IPS DF 6.9 (cell line): ENCODE measurements around the gene FIGN.

Experiments used
- DNase-seq: peaks from one replicate; pipeline ENCODE4 v3.0.0-alpha.2; 2013; ENCODE audit warnings: low read depth, low spot score
- H3K27ac ChIP-seq: one replicate; pipeline ENCODE4 v1.5.1; 2013; ENCODE audit warnings: low read length, control low read depth
- H3K27me3 ChIP-seq: 2 replicates; pipeline ENCODE4 v1.6.1; 2013; ENCODE audit warnings: mild to moderate bottlenecking, low read length; ENCODE audit not compliant: control insufficient read depth, insufficient read depth
- H3K36me3 ChIP-seq: 2 replicates; pipeline ENCODE4 v1.6.1; 2013; ENCODE audit warnings: low read length; ENCODE audit not compliant: control insufficient read depth, insufficient read depth
- H3K4me1 ChIP-seq: 2 replicates; pipeline ENCODE4 v1.6.1; 2013; ENCODE audit warnings: low read length; ENCODE audit not compliant: control insufficient read depth, insufficient read depth
- H3K4me3 ChIP-seq: 2 replicates; pipeline ENCODE4 v1.5.1; 2013; ENCODE audit warnings: mild to moderate bottlenecking, low read length
- H3K9me3 ChIP-seq: 2 replicates; pipeline ENCODE4 v1.6.1; 2013; ENCODE audit warnings: low read length, inconsistent platforms; ENCODE audit not compliant: control insufficient read depth, insufficient read depth
- WGBS: extraction: QIAGEN DNeasy Blood & Tissue Kit; methylation state at CpG from one replicate; pipeline ENCODE4 v1.1.7; 2013; ENCODE audit warnings: mixed read lengths, missing lambda C conversion rate; ENCODE audit not compliant: insufficient read length, insufficient coverage; 5-methylcytosine and 5-hydroxymethylcytosine counted together

FIGN gene, protein sequence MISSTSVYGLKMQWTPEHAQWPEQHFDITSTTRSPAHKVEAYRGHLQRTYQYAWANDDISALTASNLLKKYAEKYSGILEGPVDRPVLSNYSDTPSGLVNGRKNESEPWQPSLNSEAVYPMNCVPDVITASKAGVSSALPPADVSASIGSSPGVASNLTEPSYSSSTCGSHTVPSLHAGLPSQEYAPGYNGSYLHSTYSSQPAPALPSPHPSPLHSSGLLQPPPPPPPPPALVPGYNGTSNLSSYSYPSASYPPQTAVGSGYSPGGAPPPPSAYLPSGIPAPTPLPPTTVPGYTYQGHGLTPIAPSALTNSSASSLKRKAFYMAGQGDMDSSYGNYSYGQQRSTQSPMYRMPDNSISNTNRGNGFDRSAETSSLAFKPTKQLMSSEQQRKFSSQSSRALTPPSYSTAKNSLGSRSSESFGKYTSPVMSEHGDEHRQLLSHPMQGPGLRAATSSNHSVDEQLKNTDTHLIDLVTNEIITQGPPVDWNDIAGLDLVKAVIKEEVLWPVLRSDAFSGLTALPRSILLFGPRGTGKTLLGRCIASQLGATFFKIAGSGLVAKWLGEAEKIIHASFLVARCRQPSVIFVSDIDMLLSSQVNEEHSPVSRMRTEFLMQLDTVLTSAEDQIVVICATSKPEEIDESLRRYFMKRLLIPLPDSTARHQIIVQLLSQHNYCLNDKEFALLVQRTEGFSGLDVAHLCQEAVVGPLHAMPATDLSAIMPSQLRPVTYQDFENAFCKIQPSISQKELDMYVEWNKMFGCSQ

DNA sequence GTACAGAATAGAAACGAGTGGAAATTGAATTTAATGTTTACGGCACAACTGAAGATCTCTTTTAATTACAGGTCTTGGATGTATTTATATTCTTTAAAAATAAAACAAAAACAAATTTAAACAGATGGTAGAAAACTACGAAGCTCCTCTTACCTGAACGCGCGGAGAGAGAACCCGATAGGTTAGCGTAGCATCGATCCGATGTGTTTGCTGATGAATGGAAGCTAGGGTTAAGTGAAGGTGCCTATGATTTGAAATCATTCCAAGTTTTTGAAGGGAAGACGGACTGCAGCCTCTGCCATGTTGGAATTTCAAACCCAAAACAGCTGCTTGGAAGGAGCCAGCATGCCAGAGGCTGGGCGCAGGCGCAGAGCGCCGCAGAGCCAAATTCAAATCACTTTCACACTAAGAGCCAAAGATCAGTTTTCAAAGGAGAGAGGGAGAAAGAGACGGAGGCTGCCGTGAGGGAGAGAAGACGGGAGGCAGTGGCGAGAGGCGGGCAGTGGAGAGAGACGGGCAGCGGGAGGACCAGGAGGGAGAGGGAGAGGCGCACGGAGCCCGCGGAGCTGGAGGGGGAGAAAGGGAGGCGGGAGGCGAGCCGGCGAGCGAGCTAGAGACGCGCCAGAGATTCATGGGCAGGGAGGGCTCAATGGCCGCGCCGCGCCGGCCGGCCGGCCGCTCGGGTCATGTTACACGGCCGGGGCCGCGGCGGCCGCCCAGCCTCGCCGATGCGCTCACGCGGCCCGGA is at the start of gene FIGN:
Gene FIGN (minus strand): TSS at position 324 of the 748 bp plus-strand sequence. CDS start 1,081 bp downstream, outside the sequence.
- no peak for DNase-seq
- peak within 1 kb of the TSS; percentile 89 for H3K4me3 ChIP-seq

DNA sequence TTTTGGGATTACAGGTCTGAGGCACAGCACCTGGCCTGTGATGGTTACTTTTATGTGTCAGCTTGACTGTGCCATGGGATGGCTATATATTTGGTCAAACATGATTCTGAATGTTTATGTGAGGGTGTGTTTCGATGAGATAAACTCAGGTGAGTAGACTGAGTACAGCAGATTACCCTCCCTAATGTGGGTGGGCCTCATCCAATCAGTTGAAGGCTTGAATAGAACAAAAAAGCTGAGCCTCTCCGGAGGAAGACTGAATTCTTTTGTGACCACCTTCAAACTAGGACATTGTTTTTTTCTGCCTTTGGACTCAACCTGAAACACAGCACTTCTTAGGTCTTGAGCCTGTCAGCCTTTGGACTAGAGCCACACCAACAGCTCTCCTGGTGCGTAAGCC is 49.4 kb upstream of the FIGN start:
- H3K27ac ChIP-seq: no peak overlapping the region
- no peaks in the 10 kb centered on the region for H3K36me3 ChIP-seq
- no peaks in the 10 kb centered on the region for H3K9me3 ChIP-seq
- no peak for DNase-seq
- H3K27me3 ChIP-seq: no peaks in the 10 kb centered on the region
- WGBS: no CpG with 5 or more reads among the region's 3 CpGs
- H3K4me1 ChIP-seq: no peaks in the 10 kb centered on the region
- no peak overlapping the region for H3K4me3 ChIP-seq

More for the DNA sequence above, at the start of gene FIGN:
- no peaks in the 10 kb centered on the region for H3K36me3 ChIP-seq
- H3K9me3 ChIP-seq: no peaks in the 10 kb centered on the region
- no CpG with 5 or more reads among the region's 54 CpGs for WGBS
- H3K27ac ChIP-seq: no peak within 1 kb of the TSS
- H3K4me1 ChIP-seq: no peaks in the 10 kb centered on the region
- H3K27me3 ChIP-seq: no peaks in the 10 kb centered on the region

DNA sequence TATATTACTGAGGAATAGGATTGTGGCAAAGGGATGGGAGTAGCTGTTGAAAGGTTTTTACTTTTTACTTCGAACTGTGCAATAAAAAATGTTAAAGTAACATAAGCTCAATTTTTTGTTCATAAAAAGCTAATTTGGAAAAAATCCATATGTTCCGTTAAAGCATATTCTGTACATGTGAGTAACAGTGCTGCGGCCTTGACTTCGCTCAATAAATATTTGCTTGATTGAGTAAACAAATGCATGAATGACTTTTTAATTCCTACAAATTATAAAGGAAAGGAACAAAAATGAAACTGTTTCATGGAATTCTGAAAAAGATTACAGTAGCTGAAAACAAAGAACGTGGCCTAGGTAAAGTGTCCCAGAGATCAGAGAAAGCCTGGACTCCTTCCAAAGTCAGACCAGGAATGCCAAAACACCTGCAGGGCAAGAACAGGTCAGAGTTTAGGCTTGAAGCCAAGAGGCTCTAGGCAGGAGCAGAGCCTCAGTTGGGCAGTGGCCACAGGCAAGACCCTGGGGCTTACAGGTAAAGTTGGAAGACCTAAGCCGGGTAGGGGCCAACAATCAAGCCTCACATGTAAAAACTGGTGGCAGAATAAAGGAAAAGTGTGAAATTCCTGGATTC is 44.3 kb upstream of the FIGN start:
- no peak for DNase-seq
- H3K4me3 ChIP-seq: no peak overlapping the region
- no peaks in the 10 kb centered on the region for H3K27me3 ChIP-seq
- H3K27ac ChIP-seq: no peak overlapping the region
- H3K9me3 ChIP-seq: no peaks in the 10 kb centered on the region
- no CpG with 5 or more reads among the region's 6 CpGs for WGBS
- H3K4me1 ChIP-seq: no peaks in the 10 kb centered on the region
- H3K36me3 ChIP-seq: no peaks in the 10 kb centered on the region

DNA sequence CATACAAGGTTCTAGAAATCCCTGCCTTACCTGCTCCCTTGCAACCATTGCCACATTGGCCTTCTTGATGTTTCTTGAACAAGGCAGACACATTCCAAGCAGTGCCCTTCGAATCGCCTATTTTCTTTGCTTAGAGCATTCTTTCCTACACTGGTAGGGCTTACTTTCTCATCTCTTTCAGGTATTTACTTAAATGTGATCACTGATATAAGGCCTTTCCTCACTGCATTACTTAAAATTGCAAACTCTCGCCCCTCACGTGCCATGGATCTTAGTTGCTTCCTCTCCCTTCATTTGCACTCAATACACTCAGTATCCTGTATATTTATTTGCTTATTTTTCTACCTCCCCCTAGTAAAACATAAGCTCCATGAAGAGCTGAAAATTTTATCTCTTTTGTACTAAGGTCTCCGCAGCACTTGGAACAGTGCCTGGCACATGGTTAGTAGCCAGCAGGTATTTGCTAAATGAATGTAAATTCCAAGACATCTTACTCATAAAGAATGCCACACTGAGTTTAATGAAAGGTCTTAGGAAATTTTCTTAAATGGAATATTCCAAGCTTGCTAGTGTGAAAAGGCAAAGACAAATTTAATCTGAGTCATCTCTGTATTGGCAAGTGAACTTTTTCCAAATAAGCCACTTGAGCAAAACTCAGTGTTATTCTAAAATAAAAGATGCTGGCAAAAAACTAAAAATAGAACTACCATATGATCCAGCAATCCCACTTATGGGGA is 42.4 kb upstream of the FIGN start:
- H3K27ac ChIP-seq: no peak overlapping the region
- no peaks in the 10 kb centered on the region for H3K9me3 ChIP-seq
- no peaks in the 10 kb centered on the region for H3K36me3 ChIP-seq
- H3K27me3 ChIP-seq: no peaks in the 10 kb centered on the region
- WGBS: no CpG with 5 or more reads among the region's 5 CpGs
- no peak for DNase-seq
- no peak overlapping the region for H3K4me3 ChIP-seq
- no peaks in the 10 kb centered on the region for H3K4me1 ChIP-seq

DNA sequence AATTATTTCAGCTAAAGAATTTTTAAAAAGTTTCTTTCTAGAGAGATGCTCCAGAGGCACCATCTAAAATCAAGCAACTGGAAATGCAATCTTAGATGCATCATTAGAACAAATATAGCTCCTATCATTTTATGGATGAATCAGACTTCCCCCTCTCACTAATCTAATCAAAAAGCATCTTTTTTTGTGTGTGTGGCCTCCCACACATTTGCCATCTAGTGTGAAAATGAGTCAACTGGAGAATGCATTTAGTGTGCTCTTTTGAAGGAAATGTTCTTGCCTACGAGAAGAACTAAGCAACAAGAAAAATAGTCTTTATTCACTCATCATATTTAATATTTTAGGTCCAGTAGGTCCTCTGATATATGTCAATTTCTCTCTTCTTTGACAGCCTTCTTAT is 39.5 kb upstream of the FIGN start:
- Histone ChIP-seq H3K4me1 (no peaks in the 10 kb centered on the region), H3K27me3 (no peaks in the 10 kb centered on the region), H3K27ac (no peak overlapping the region), H3K4me3 (no peak overlapping the region), H3K9me3 (no peaks in the 10 kb centered on the region), H3K36me3 (no peaks in the 10 kb centered on the region)
- WGBS: no CpG with 5 or more reads among the region's 1 CpG
- DNase-seq: no peak

DNA sequence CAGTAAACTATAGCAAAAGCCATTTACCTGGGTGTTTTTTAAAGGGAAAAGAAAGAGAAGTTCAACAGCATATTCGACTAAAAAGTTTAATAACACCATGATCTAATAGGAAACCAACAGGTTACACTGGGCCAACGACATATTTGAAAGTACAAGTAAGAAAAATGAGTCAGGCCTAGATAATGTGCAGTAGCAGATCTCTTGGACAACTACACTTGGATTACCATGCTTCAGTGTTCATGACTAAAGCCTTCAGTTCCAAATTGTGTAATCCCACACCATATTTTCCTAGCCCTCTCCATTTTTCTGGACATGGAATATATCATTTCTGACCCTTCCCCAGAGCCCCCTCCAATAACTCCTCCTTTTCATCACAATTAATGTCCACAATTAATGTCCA is 39.1 kb upstream of the FIGN start:
- Histone ChIP-seq H3K9me3 (no peaks in the 10 kb centered on the region), H3K4me3 (no peak overlapping the region), H3K27ac (no peak overlapping the region), H3K36me3 (no peaks in the 10 kb centered on the region), H3K27me3 (no peaks in the 10 kb centered on the region), H3K4me1 (no peaks in the 10 kb centered on the region)
- no CpG with 5 or more reads among the region's 2 CpGs for WGBS
- DNase-seq: no peak

DNA sequence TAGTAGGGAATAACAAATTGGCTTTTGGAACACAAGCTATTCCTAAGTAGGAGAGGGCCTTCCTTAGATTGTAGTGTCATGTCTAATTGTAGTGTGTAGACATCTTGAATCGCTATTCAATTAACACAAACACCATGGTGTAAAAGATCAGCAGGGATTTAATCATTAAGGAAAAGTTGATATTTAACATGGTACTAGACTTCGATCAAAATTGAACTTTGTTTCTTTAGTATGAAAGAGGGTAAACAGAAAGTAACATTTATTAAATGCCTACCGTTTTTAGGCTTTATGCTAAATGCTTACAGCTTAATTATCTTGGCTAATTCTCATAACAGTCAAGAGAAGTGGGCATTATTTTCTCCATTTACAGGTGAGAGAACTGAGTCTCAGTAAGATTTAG is 37.5 kb upstream of the FIGN start:
- no peak for DNase-seq
- Histone ChIP-seq H3K27me3 (no peaks in the 10 kb centered on the region), H3K4me1 (no peaks in the 10 kb centered on the region), H3K4me3 (no peak overlapping the region), H3K36me3 (no peaks in the 10 kb centered on the region), H3K27ac (no peak overlapping the region), H3K9me3 (no peaks in the 10 kb centered on the region)
- WGBS: no CpG with 5 or more reads among the region's 3 CpGs

DNA sequence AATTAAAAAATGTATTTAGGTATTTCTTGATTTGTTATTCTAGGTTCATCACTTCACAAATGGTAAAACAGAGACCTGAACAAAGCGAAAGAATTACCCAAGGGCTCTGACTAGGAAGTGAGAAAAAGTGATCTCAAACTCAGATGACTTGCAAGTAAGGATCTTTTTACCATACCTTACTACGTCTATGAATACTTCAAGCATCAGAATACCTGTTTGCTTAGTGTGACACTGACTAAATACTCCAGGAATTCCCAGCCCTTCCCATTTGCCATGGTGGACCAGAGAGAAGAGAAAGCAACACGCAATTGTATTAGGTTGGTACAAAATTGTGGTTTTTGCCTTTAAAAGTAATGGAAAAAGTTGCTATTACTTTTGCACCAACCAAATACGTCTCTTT is 35.8 kb upstream of the FIGN start:
- Histone ChIP-seq H3K9me3 (no peaks in the 10 kb centered on the region), H3K4me1 (no peaks in the 10 kb centered on the region), H3K27ac (no peak overlapping the region), H3K36me3 (no peaks in the 10 kb centered on the region), H3K4me3 (no peak overlapping the region), H3K27me3 (no peaks in the 10 kb centered on the region)
- no CpG with 5 or more reads among the region's 4 CpGs for WGBS
- no peak for DNase-seq

DNA sequence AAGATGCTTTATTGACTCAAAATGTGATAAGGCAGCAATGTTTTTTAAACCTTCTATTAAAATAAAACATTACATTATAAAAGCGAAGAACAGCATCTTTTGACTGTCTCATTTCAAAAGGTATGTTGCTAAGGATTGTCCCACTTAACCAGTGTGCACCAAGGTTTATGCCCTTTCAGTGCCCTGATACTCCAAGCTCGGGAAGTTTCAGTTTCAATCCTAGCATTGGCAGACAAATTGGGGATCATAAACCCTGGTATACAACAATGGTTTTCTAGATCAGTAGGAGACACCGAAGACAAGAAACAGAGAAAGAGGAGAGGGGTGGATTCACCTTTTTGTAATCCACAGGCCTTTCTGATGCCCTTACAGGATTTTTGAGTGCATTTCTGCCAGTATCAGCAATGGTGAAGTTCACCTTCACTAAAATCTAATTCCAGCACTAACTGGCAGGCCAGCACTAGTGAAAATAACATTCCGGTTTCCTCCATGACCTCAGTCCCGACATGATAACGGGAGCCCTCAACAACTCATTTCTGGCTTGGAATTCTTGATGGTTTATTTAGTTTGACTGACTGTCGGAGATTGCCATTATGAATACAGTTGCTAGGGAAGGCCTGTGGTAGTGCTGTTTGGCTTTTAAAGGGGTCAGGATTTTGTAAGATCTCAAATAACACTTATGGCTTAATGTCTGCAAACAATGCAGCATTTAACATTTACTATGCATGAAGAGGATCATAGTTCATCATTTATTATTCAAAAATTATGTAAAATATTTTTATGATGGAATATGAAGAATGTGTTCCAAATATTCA is 33.3 kb upstream of the FIGN start:
- Histone ChIP-seq H3K4me3 (no peak overlapping the region), H3K27me3 (no peaks in the 10 kb centered on the region), H3K36me3 (no peaks in the 10 kb centered on the region), H3K4me1 (no peaks in the 10 kb centered on the region), H3K27ac (no peak overlapping the region), H3K9me3 (no peaks in the 10 kb centered on the region)
- no peak for DNase-seq
- WGBS: no CpG with 5 or more reads among the region's 7 CpGs
